Parathyroid adenoma (tissue), 2 donors: ENCODE data around the gene ATG5.
"Not testable (repeated sequence)": the region's sequence is repeated elsewhere in the genome, so short reads cannot be mapped to it uniquely, and the experiment has no call there.

Experiments used
- H2AFZ ChIP-seq: fragments of 300-600 bp; sonication (generic); one replicate; pipeline ENCODE4 v1.7.0; 2017; ENCODE audit warnings: antibody characterized with exemption, mild to moderate bottlenecking
- H3K27ac ChIP-seq: fragments of 300-600 bp; sonication (generic); one replicate; pipeline ENCODE4 v1.7.0; 2017
- H3K27me3 ChIP-seq: fragments of 300-600 bp; sonication (generic); one replicate; pipeline ENCODE4 v1.7.0; 2017; ENCODE audit warnings: low read length; ENCODE audit not compliant: control insufficient read depth, insufficient read depth
- H3K36me3 ChIP-seq: fragments of 300-600 bp; sonication (generic); one replicate; pipeline ENCODE4 v1.7.0; 2017; ENCODE audit warnings: low read length; ENCODE audit not compliant: control insufficient read depth, insufficient read depth
- H3K4me1 ChIP-seq: fragments of 300-600 bp; sonication (generic); one replicate; pipeline ENCODE4 v1.7.0; 2017; ENCODE audit warnings: control low read depth
- H3K4me2 ChIP-seq: fragments of 300-600 bp; sonication (generic); one replicate; pipeline ENCODE4 v1.7.0; 2017; ENCODE audit warnings: low read length
- H3K4me3 ChIP-seq: fragments of 300-600 bp; sonication (generic); one replicate; pipeline ENCODE4 v1.7.0; 2017; ENCODE audit warnings: low read depth, low read length
- H3K79me2 ChIP-seq: fragments of 300-600 bp; sonication (generic); one replicate; pipeline ENCODE4 v1.7.0; 2017; ENCODE audit warnings: control low read depth
- H3K9ac ChIP-seq: fragments of 300-600 bp; sonication (generic); one replicate; pipeline ENCODE4 v1.7.0; 2017; ENCODE audit warnings: mild to moderate bottlenecking
- H3K9me3 ChIP-seq: fragments of 300-600 bp; sonication (generic); one replicate; pipeline ENCODE4 v1.7.0; 2017; ENCODE audit warnings: low read length; ENCODE audit not compliant: control insufficient read depth
- CTCF ChIP-seq: fragments of 300-600 bp; sonication (generic); IDR thresholded peaks from one replicate; pipeline ENCODE4 v1.7.0; 2017; ENCODE audit warnings: antibody characterized with exemption, mild to moderate bottlenecking
- donor health status: primary hyperparathyroidism.

ATG5 gene

GRCh38 chr6:106241498-106241897 is 84.1 kb downstream of the ATG5 start:
- no peak overlapping the region for H2AFZ ChIP-seq
- H3K4me1 ChIP-seq = no peaks in the 10 kb centered on the region
- H3K36me3 ChIP-seq = no peaks in the 10 kb centered on the region
- H3K9me3 ChIP-seq = no peaks in the 10 kb centered on the region
- H3K27me3 ChIP-seq = no peaks in the 10 kb centered on the region
- H3K79me2 ChIP-seq = no peaks in the 10 kb centered on the region
- H3K4me3 ChIP-seq = no peak overlapping the region
- H3K9ac ChIP-seq = no peak overlapping the region
- TF ChIP-seq CTCF = no peak
- H3K4me2 ChIP-seq = no peak overlapping the region
- H3K27ac ChIP-seq = no peak overlapping the region

GRCh38 chr6:106237286-106237685 is 88.3 kb downstream of the ATG5 start:
- H3K4me2 ChIP-seq = no peak overlapping the region
- H3K9me3 ChIP-seq = no peaks in the 10 kb centered on the region
- no peaks in the 10 kb centered on the region for H3K79me2 ChIP-seq
- no peaks in the 10 kb centered on the region for H3K27me3 ChIP-seq
- no peaks in the 10 kb centered on the region for H3K4me1 ChIP-seq
- H3K27ac ChIP-seq = no peak overlapping the region
- no peak overlapping the region for H3K9ac ChIP-seq
- H3K4me3 ChIP-seq = no peak overlapping the region
- H2AFZ ChIP-seq = no peak overlapping the region
- H3K36me3 ChIP-seq = no peaks in the 10 kb centered on the region
- no peak for TF ChIP-seq CTCF

- not testable (repeated sequence) for H3K4me1 ChIP-seq
These were observed 95.6 kb downstream of the ATG5 start for GRCh38 chr6:106229876-106230445.

GRCh38 chr6:106227612-106228507 is 97.7 kb downstream of the ATG5 start:
- Histone ChIP-seq H3K4me2 (no peak overlapping the region), H3K4me3 (no peak overlapping the region), H2AFZ (no peak overlapping the region), H3K27ac (no peak overlapping the region), H3K79me2 (peaks cover 6% of the 10 kb centered on the region), H3K4me1 (peaks cover 4% of the 10 kb centered on the region), H3K9ac (no peak overlapping the region), H3K9me3 (no peaks in the 10 kb centered on the region), H3K36me3 (no peaks in the 10 kb centered on the region), H3K27me3 (no peaks in the 10 kb centered on the region)
- TF ChIP-seq CTCF = no peak

More at GRCh38 chr6:106229876-106230445, 95.6 kb downstream of the ATG5 start:
- H3K9ac ChIP-seq, H3K79me2 ChIP-seq, H3K27ac ChIP-seq, H3K36me3 ChIP-seq, H2AFZ ChIP-seq, H3K4me3 ChIP-seq, H3K4me2 ChIP-seq, H3K27me3 ChIP-seq, H3K9me3 ChIP-seq: not testable (repeated sequence)

GRCh38 chr6:106226676-106227075 is 98.9 kb downstream of the ATG5 start:
- no peak overlapping the region for H3K4me3 ChIP-seq
- no peaks in the 10 kb centered on the region for H3K9me3 ChIP-seq
- no peak overlapping the region for H3K9ac ChIP-seq
- H3K79me2 ChIP-seq = peaks cover 6% of the 10 kb centered on the region
- peaks cover 4% of the 10 kb centered on the region for H3K4me1 ChIP-seq
- H3K27me3 ChIP-seq = no peaks in the 10 kb centered on the region
- TF ChIP-seq CTCF = no peak
- no peaks in the 10 kb centered on the region for H3K36me3 ChIP-seq
- no peak overlapping the region for H3K27ac ChIP-seq
- no peak overlapping the region for H3K4me2 ChIP-seq
- no peak overlapping the region for H2AFZ ChIP-seq
